BLaER1 treated with 17β-estradiol and CSF1 and Interleukin-3, amounts not matched to agents 10 nM and 100 nM (cell line): ENCODE data around the gene SPTBN1.

Experiments
- H3K27ac ChIP-seq, 11 experiments: shearing (Covaris generic); formaldehyde crosslinking; 2 replicates each; pipeline ENCODE4 v1.8.1; 2022
- H3K27me3 ChIP-seq, 11 experiments: shearing (Covaris generic); formaldehyde crosslinking; 2 replicates each; pipeline ENCODE4 v1.8.1; 2022
- H3K36me3 ChIP-seq, 11 experiments: shearing (Covaris generic); formaldehyde crosslinking; 2 replicates each; pipeline ENCODE4 v1.8.1; 2022
- H3K4me1 ChIP-seq, 10 experiments: shearing (Covaris generic); formaldehyde crosslinking; 2 replicates each; pipeline ENCODE4 v1.8.1; 2022
- H3K4me2 ChIP-seq, 11 experiments: shearing (Covaris generic); formaldehyde crosslinking; 2 replicates each; pipeline ENCODE4 v1.8.1; 2022
- H3K4me3 ChIP-seq, 10 experiments: shearing (Covaris generic); formaldehyde crosslinking; 2 replicates each; pipeline ENCODE4 v1.8.1; 2022
- H3K9ac ChIP-seq, 11 experiments: shearing (Covaris generic); formaldehyde crosslinking; 2 replicates each; pipeline ENCODE4 v1.8.1; 2022
- H3K9me3 ChIP-seq, 11 experiments: shearing (Covaris generic); formaldehyde crosslinking; replicated peaks in 1 of 11; 2 replicates each; pipeline ENCODE4 v1.8.1; 2022
- H4K20me1 ChIP-seq, 11 experiments: shearing (Covaris generic); formaldehyde crosslinking; 2 replicates each; pipeline ENCODE4 v1.8.1; 2022
- Cebpa-rat ChIP-seq, 11 experiments: shearing (Covaris generic); IDR thresholded peaks; 2 replicates each; pipeline ENCODE4 v1.8.1; 2022

The SPTBN1 gene

DNA sequence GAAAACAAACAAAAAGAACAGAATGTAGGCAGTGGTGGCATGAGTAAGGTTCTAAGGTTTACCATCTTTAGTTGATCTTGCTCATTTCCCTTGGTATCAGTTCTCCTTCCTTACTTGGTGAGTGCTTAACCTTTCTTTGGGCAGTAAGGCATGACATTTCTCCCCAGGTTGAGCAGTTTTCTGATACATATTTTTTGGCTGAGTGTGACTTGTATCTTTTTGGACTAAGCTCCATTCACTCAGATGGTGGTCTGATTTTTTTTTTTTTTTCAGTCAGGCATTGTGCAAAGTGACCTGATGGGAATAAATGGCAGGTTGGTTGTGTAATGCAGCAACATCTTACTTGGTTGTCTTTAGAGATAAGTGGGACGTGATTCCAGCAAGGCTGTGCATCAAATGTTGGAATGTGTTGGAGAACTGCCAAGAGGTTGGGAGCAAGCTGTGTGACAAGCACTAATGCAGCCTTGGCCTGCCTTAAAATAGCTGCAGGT, 15.1 kb downstream of the SPTBN1 start:
- H3K27me3 ChIP-seq: no peaks in the 10 kb centered on the region
- no peak overlapping the region for H3K4me3 ChIP-seq
- H3K27ac ChIP-seq: no peak overlapping the region
- no peak overlapping the region for H3K4me2 ChIP-seq
- H3K4me1 ChIP-seq: peaks cover 0 to 24% (median 10%) of the 10 kb centered on the region in 10 experiments; a peak in 15 of 20 replicates
- no peaks in the 10 kb centered on the region for H4K20me1 ChIP-seq
- no peak overlapping the region for H3K9ac ChIP-seq
- H3K9me3 ChIP-seq: no peaks in the 10 kb centered on the region
- no peak for TF ChIP-seq Cebpa-rat (IDR thresholded peaks at IDR 0.05)
- H3K36me3 ChIP-seq: no peaks in the 10 kb centered on the region

DNA sequence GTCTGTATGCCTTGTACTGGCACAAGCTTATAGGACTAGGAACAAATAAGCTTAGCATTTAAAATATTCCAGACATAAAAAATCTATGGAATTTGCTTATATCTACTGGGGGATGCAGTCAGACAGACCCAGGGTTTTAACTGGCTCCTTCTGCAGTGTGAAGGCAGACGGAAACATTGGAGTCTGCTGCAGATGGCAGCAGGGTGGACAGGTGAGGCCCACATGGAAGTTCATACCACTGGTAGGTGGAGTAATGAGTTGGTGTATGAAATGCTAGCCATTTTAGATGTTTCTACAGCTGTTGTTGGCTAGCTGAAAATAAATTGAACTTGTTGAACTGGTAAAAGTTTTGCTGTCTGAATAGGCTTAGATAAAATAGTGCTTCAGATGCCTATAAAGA, 17.7 kb downstream of the SPTBN1 start:
- Histone ChIP-seq H4K20me1 (no peaks in the 10 kb centered on the region), H3K4me3 (no peak overlapping the region), H3K9me3 (peaks cover 0 to 2% (median under 1%) of the 10 kb centered on the region in 11 experiments; a peak in 6 of 22 replicates), H3K36me3 (no peaks in the 10 kb centered on the region), H3K27ac (no peak overlapping the region), H3K4me2 (no peak overlapping the region), H3K9ac (no peak overlapping the region), H3K27me3 (no peaks in the 10 kb centered on the region), H3K4me1 (peaks cover 0 to 18% (median 10%) of the 10 kb centered on the region in 10 experiments; a peak in 15 of 20 replicates)
- no peak for TF ChIP-seq Cebpa-rat (IDR thresholded peaks at IDR 0.05)

DNA sequence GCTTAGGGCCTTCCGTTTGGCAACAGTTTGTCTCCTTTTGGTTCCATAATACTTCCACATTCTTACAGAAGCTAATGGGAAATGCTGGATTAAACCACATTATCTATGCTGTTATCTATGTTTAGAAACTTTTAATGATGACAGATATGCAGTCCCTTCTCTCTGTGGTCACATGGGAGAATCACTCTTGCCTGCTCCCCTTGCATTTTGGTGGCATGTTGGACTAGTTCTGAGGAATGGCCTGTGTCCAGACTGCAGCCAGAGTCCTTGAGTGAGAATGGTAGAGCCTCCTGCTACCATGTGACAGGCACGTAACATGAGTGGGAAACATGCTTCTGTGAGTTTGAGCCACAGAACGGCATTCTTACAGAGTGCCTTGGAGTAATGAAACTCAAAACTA, 19.2 kb downstream of the SPTBN1 start:
- Histone ChIP-seq H3K9ac (no peak overlapping the region), H3K4me1 (peaks cover 0 to 4% (median 0%) of the 10 kb centered on the region in 10 experiments; a peak in 2 of 20 replicates), H3K36me3 (no peaks in the 10 kb centered on the region), H4K20me1 (no peaks in the 10 kb centered on the region), H3K9me3 (peaks cover 4 to 16% (median 14%) of the 10 kb centered on the region in 11 experiments; a peak in 20 of 22 replicates), H3K27me3 (no peaks in the 10 kb centered on the region), H3K27ac (no peak overlapping the region), H3K4me3 (no peak overlapping the region), H3K4me2 (no peak overlapping the region)
- no peak for TF ChIP-seq Cebpa-rat (IDR thresholded peaks at IDR 0.05)

DNA sequence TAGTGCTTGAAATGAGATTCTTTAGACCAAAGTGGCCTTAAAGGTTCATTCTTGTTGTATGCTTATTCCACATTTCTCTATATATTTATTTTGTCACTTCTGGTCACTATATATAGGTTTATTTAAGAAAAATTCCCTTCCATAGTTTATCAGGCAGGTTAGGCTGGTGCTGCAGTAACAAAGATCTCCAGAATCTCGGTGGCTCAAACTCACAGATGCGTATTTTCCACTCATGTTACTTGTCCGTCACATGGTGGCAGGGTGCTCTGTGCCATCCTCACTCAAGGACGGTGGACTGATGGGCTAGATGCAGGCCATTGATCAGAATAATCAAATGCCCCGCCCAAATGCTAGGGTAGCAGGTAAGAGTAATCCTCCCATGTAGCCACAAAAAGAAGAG, 19.8 kb downstream of the SPTBN1 start:
- Histone ChIP-seq H3K9ac (no peak overlapping the region), H3K4me1 (no peaks in the 10 kb centered on the region), H3K4me2 (no peak overlapping the region), H3K27me3 (no peaks in the 10 kb centered on the region), H4K20me1 (no peaks in the 10 kb centered on the region), H3K9me3 (peaks cover 4 to 23% (median 14%) of the 10 kb centered on the region in 11 experiments; a peak in 20 of 22 replicates), H3K4me3 (no peak overlapping the region), H3K27ac (no peak overlapping the region), H3K36me3 (no peaks in the 10 kb centered on the region)
- TF ChIP-seq Cebpa-rat (IDR thresholded peaks at IDR 0.05): no peak

DNA sequence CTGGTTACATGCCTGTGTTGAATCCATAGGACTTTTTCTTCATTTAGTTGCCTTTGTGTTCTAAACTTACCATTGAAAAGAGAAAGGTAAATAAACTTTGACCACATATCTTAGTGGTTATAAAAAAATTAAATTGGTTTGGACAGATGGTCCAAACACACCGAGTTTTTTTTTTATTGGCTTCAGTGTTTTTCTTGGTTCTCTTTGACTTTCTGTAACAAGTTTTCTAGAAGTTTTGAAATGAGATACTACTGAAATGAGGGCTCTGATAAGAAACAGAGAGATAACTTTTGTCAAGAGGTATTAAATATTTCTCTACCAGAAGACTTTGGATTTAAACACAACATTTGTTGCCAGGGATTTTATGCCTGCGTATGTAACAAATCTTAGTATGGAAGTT, 20.7 kb downstream of the SPTBN1 start:
- Histone ChIP-seq H3K36me3 (no peaks in the 10 kb centered on the region), H3K4me1 (no peaks in the 10 kb centered on the region), H3K4me2 (no peak overlapping the region), H3K4me3 (no peak overlapping the region), H3K9me3 (peaks cover 4 to 29% (median 14%) of the 10 kb centered on the region in 11 experiments; a peak in 20 of 22 replicates), H3K27ac (no peak overlapping the region), H4K20me1 (no peaks in the 10 kb centered on the region), H3K27me3 (no peaks in the 10 kb centered on the region), H3K9ac (no peak overlapping the region)
- TF ChIP-seq Cebpa-rat (IDR thresholded peaks at IDR 0.05): no peak

DNA sequence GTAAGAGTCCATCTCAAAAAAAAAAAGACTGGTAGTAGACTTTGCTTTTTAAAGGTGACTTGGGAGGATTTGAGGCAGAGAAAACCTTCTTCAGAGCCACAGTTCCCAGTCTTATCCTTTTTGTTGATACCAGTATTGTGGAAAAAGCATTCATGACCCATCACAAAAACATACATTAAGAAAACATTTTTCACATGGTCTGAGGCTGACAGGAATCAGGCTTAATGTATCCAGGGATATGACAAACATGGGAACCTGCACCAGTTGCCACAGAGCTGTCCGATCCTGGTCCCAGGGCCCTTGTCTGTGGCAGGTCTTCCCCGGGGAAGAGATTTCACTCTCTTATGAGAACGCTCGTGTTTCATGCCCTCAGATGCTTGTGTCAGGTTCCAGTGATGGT, 21.8 kb downstream of the SPTBN1 start:
- Histone ChIP-seq H4K20me1 (no peaks in the 10 kb centered on the region), H3K4me2 (no peak overlapping the region), H3K9me3 (peaks cover 4 to 29% (median 14%) of the 10 kb centered on the region in 11 experiments; a peak in 20 of 22 replicates), H3K9ac (no peak overlapping the region), H3K27ac (no peak overlapping the region), H3K36me3 (no peaks in the 10 kb centered on the region), H3K4me3 (no peak overlapping the region), H3K4me1 (no peaks in the 10 kb centered on the region), H3K27me3 (no peaks in the 10 kb centered on the region)
- no peak for TF ChIP-seq Cebpa-rat (IDR thresholded peaks at IDR 0.05)

DNA sequence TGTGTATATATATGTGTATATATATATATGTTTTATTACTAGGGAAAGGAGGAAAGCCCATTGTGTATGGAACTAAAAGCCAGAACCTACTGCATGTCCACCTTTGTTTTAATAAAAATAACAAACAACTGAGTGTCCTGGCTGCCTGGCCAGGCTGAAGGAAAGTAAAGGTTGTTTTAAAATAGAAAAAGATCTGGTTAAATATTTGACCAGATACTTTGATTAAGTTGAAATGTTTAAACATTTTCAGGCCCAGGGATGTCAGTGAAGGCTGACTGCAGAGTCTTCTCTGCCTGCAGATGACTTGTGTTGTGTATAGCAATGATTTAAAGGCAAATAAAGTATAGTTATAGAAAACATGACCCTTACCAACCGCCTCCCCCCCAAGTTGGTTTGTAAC, 22.8 kb downstream of the SPTBN1 start:
- Histone ChIP-seq H4K20me1 (no peaks in the 10 kb centered on the region), H3K4me1 (no peaks in the 10 kb centered on the region), H3K9ac (no peak overlapping the region), H3K4me3 (no peak overlapping the region), H3K27ac (no peak overlapping the region), H3K27me3 (no peaks in the 10 kb centered on the region), H3K36me3 (no peaks in the 10 kb centered on the region), H3K4me2 (no peak overlapping the region), H3K9me3 (peaks cover 4 to 29% (median 14%) of the 10 kb centered on the region in 11 experiments; a peak in 20 of 22 replicates)
- TF ChIP-seq Cebpa-rat (IDR thresholded peaks at IDR 0.05): no peak

DNA sequence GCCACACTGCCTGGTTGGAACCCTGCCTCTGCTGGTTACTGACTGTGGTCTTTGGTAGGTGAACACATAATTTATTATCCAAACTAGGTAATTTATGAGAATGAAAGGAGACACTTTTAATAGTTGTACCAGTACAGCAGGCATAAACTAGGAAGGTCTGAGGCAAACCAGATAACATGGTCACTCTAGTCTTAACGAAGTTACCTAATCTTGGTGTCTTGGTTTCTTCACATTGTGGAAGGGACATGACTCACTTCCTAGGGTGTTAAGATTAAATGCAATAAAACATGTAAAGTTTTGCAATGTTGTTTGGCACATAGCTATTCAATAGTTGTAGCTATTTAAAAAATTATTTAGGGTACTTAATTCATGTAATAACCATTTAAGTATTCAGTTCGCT, 23.3 kb downstream of the SPTBN1 start:
- Histone ChIP-seq H3K9ac (no peak overlapping the region), H3K27ac (no peak overlapping the region), H3K4me3 (no peak overlapping the region), H3K4me2 (no peak overlapping the region), H3K9me3 (peaks cover 4 to 30% (median 16%) of the 10 kb centered on the region in 11 experiments; a peak in 20 of 22 replicates), H4K20me1 (no peaks in the 10 kb centered on the region), H3K36me3 (no peaks in the 10 kb centered on the region), H3K4me1 (no peaks in the 10 kb centered on the region), H3K27me3 (no peaks in the 10 kb centered on the region)
- no peak for TF ChIP-seq Cebpa-rat (IDR thresholded peaks at IDR 0.05)

DNA sequence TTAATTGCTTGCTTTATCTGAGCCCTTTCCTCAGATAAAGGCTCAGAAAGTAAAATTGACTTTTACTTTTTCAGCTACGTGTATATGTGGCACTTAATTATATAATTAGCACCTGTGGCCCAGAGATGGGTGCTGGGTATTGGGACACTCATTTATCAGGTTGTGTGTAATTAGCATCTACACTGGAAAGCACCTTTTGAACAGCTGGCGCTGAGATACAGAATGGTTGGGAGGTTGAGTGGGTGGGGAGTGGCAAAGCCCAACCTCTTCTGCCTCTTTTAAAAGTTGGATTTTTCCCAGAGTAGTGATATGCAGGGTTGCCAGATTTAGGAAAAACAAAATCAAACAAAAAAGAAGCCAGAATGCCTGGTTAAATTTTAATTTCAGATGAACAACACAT, 23.9 kb downstream of the SPTBN1 start:
- Histone ChIP-seq H3K4me1 (no peaks in the 10 kb centered on the region), H3K4me3 (no peak overlapping the region), H3K27ac (no peak overlapping the region), H4K20me1 (no peaks in the 10 kb centered on the region), H3K27me3 (no peaks in the 10 kb centered on the region), H3K9me3 (peaks cover 4 to 36% (median 22%) of the 10 kb centered on the region in 11 experiments; a peak in 21 of 22 replicates), H3K36me3 (no peaks in the 10 kb centered on the region), H3K9ac (no peak overlapping the region), H3K4me2 (no peak overlapping the region)
- no peak for TF ChIP-seq Cebpa-rat (IDR thresholded peaks at IDR 0.05)

DNA sequence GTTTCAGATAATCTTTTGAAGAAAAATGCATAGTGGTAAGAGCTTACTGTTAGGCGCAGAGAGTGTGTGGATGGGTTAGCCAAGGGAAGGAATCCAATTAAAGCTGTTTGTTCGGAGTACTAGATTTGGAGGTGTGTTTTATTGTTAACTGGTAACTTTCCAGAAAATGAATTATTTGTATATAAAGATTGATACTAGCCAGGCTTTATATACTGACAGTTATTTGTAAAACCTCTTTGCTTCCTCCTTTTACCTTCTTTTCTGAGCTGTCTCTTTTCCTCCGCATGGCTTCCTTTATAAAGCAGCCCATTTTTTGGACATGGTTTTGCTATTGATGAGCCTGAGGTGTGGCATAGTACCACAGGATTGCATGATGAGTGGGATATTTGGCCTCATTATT, 25.6 kb downstream of the SPTBN1 start:
- Histone ChIP-seq H3K9me3 (peaks cover 7 to 45% (median 32%) of the 10 kb centered on the region in 11 experiments; a peak in 21 of 22 replicates), H3K27me3 (no peaks in the 10 kb centered on the region), H3K4me1 (no peaks in the 10 kb centered on the region), H3K27ac (no peak overlapping the region), H4K20me1 (no peaks in the 10 kb centered on the region), H3K4me3 (no peak overlapping the region), H3K4me2 (no peak overlapping the region), H3K9ac (no peak overlapping the region), H3K36me3 (no peaks in the 10 kb centered on the region)
- no peak for TF ChIP-seq Cebpa-rat (IDR thresholded peaks at IDR 0.05)
